Measurements from ENCODE around the gene IFT122.

IFT122 gene

GRCh38 chr3:129548104-129548965 is 108.3 kb downstream of the IFT122 start:
- DNase-seq: peak; percentile 15

- DNase-seq: peak; percentile 77
These were observed 109.2 kb downstream of the IFT122 start for GRCh38 chr3:129549006-129549800.

GRCh38 chr3:129549805-129550204 is 109.8 kb downstream of the IFT122 start:
- DNase-seq: no peak

DNA sequence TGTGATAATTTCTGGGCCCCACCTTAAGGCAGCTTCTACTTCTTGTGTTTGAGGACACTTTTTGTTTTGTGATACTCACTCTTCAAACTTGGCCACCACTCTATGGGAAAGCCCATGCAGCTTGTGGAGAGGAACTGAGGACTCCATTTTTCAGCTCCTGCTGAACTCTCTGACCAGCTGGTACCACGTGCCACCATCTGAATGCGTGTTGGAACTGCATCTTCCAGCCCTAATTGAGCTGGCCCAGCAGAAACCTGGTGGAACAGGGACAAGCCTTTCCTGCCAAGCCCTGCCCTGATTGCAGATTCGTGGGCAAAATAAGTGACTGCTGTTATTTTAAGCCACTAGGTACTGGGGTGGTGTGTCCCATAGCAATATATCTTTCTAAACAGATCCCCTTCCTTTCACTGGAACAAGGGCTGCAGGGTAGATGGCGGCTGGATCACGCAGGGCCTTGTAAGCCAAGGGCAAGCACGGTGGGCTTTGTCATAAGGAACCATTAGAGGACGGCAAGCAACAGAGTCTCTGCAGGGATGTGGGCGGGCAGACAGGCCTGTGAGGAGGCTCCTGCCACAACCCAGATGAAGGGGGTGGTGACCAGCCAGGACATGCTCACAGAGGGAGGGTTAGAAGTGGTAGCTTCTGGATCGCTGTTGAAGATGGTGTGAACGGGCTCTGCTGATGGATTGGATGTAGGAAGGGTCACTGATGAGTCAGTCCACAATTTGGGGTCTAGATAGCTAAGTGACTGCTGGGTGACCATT is 112.4 kb downstream of the IFT122 start:
- no peak for DNase-seq

- no peak for DNase-seq
These were observed 113.1 kb downstream of the IFT122 start for GRCh38 chr3:129553171-129553570.

DNA sequence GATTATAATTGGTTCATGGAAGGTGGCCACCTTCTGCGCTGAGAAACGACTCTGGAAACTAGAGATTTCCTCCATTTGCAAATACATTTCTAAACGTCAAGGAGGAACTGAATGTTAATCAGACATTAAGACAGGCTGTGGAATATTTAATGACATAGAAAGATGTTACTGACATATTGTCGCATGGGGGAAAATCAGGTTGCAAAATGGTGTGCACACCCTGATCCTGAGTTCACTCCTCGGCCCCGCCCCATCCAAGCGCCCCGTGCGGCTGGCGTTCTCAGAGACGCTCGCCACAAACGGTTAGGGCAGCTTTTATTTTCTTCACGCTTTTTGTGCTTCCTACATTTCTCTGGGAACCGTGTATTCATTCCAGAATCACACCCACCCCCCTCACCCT is 113.7 kb downstream of the IFT122 start:
- DNase-seq: peak; percentile 71

DNA sequence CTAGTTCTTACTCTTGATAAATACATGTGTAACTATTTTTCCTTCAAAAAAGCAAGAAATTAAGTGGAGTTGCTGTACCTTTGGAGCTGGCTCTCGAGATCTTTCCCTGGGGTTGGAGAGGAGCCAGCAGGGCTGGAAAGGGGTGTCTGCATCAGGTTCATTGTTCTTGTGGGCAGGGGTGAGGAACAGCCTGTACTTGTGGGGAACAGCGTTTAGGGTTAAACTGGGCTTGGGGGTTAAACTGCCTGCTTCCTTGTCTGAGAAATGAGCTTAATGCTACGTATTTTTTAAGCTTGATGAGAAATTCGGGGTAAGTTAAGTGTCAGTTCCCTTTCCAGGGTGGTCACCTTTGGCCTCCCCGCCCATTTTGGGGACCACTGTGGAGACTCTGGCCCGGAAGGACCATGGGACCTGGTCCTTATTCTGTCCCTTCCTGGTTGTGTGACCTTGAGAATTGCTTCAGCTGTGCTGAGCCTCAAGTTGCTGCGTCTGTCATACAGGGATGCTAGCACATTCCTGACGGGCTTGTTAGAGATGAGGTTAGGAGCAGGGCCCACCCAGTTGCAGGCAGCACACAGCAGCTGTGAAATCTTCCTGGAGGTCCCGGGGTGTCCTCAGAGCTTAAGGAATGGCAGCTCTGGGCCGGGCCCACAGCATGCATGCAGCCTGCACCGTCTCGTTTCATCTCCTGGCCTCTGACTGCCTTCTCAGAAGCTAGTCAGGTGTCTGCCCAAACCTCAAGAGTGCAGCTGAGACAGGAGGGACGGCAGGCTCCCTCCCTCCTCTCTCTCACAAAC is 114.5 kb downstream of the IFT122 start:
- DNase-seq: peak; percentile 59

DNA sequence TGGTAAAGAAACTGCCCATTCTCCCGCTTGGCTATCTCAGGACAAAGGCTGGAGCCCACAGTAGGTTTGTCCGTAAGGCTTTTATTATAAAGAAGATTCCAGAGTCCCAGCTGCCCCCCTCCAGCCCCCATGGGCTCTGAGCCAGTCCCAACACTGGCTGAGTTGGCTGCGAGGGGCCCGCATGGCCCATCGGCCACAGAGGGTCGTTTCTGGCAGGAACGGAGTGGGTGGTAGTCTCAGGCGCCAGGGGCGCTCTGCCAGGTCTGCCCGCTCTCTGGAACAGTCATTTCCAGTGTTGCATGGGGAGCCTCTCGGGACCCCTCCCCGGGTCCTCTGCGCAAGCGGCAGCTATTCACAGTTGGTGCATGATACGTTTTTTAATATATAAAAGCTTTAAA is 115.1 kb downstream of the IFT122 start:
- DNase-seq: no peak

DNA sequence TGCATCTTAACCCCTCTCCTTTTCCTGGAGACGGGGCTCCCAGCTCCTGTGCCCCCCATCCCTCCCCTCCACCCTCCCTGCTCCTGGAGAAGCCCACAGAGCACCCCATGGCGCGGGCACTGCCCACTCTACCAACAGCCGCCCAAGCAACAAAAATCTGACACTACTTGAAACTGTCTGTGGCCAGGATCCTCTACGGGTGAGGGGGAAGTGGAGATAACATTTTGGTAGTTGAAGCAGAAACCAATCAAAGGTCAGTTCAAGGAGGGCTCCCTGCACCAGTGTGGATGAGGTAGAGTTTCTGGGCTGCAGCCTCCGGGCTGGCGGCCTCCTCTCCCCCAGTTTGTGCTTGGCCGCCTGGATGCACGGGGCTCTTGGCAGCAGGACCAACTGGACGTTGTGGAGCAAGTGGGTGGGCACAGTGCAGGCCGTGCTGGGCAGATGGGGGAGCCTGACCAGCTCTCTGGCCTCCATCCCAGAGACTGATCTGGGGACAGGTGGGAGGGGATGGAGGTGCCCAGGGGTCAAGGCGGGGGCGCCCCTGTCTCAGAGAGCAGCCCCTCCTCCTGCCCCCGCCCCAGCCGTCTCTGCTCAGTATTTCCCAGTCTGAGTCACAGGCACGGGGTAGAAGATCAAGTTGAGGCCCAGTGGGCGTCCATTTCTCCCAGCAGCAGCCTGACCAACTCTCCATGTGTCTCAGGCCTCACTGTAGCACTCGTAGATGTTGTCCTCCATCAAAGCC is 115.8 kb downstream of the IFT122 start:
- peak; percentile 60 for DNase-seq

DNA sequence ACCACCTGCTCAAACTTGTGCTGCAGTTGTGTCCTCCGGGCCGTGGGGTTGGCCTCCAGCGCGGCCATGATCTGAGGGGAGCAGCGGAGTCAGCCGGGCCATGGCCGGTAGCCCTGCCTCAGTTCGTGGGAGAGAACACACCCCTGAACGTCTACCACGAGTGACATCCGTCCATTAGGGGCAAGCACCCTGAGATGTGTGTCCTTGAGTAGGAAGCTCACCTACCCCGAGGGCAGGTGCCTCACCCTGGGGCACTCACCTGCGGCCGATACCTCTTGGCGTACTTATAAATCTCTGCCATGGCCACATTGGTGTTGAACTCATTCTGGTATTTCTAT is 116.3 kb downstream of the IFT122 start:
- DNase-seq: no peak

DNA sequence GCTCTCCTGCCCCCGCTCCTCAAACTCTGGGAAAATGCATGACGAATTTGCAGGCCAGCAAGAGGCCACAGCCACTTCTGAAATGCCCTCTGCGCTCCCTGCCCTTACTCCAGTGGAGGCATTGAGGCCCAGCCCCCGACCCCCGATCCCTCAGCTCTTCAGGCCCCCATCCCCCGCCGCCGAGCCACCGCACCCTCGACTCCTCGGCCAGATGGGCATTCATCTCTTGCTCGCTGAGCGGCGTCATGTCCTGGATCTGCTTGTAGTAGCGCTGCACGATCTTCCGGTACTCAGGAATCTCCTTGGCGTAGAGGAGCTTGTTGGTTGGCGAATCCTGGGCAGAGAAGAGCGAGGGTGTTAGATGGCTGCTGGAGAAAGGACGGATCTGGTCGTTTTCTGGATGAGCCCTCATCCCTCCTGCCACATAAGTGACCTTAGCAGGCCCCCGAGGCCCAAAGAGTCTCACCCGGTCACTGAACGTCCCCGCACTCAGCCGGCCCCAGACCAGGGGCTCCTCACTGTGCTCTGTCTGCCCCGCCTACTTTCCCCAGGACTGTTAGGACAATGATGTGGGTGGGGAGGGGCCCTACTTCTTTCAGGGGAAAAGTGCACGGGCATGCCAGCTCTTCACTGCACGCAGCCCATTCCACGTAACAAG is 117.0 kb downstream of the IFT122 start:
- no peak for DNase-seq

GRCh38 chr3:129557548-129557894 is 117.5 kb downstream of the IFT122 start:
- DNase-seq: no peak

GRCh38 chr3:129558081-129558771 is 118.2 kb downstream of the IFT122 start:
- DNase-seq: no peak

- peak; percentile 65 for DNase-seq
These were observed 118.9 kb downstream of the IFT122 start for GRCh38 chr3:129558772-129559564.

DNA sequence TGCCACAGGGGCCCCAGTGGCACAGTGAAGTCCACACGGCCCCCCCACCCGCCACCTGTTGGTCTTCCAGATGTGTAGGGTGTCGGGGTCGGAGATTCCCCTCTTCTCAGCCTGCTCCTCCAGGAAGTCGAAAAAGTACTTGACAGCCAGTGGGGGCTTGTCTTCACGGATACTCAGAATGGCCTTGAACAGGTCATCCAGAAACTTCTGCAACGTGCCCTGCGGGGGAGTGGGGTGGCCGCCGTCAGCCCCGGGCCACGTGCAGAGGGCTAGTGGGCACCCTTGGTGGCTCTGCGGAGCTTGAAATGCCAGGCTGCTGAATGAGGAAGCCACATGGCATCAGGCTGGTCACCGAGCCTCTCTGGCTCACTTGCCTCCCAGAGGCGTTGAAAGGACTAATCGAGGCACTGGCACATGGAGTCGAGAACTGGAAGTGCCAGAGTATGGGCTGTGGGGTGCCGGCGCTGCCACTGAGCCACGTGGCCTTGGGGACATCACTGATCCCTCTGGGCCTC is 119.6 kb downstream of the IFT122 start:
- DNase-seq: no peak

DNA sequence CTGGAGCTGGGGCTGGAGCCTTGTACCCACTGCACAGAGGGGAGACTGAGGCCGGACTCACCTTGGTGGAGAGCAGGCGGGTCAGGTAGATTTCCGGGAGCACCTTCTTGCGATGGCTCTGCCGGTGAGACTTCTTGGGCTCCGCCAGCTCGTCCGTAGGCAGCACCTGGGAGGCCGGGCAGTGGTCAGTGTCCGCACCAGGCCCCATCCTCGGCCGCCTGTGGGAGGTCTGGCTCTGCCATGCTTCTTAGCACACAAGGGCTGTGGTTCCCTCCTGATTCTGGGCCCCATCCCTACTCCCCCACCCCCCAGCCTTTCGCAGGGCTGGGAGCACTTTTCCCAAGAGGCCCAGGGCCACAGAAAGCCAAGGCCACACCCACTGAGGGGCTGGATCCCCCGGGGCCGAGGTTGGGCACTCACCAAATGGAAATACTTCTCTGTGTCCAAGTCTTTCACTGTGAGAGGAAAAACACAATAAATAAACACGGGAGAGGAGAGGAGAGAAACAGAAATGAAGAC is 120.3 kb downstream of the IFT122 start:
- DNase-seq: no peak

- DNase-seq: no peak
These were observed 121.0 kb downstream of the IFT122 start for GRCh38 chr3:129560911-129561594.

DNA sequence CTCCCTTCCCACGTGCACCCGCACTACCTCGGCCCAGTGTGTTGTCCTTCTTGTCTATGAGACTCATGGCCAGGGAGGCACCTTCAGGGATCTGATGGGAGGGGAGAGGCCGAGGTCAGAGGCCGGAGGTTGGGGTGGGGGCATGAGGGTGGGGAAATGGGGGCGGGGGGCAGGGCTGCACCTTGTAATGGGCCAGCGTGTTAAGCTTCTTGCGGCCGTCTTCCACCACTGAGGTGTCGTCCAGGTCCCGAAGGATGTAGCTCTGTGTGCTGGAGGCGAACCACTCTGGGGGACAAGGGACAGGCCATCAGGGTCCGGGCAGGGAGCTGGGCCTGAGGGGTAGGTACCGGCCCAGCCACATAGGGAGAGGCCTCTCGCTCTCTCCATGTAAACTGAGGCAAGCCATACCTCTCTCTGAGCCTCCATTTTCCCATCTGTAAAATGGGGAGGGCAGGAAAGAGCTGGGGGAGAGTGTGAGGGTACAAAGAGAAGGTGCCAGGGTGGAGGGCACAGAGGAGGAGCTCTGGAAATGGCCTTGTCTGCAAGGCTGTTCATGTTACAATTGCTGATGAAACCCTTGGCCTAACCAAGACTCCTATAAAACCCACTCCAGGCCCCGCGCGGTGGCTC is 121.7 kb downstream of the IFT122 start:
- no peak for DNase-seq
